Measurements from ENCODE around the gene NT5C1B.

DNA sequence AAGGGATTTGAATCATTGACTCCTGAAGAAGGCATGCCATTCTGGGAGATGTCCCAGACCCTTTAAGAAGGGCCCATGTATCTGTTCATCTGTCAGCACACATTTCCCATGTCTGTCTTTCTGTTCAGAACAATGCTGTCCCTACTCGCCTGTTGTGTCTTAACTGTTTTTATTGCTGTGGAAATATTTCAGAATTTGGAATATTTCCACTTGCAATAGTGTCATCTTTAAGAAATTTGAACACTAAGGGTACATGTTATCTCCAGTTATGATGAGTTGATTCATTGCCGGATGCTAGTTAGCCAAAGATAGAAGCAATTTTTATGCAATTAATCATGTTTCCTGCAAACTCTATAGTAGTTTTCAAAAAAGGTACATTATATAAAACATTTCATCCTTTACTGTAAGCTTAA, 36.9 kb upstream of the NT5C1B start:
- TF ChIP-seq, protein P1, sequence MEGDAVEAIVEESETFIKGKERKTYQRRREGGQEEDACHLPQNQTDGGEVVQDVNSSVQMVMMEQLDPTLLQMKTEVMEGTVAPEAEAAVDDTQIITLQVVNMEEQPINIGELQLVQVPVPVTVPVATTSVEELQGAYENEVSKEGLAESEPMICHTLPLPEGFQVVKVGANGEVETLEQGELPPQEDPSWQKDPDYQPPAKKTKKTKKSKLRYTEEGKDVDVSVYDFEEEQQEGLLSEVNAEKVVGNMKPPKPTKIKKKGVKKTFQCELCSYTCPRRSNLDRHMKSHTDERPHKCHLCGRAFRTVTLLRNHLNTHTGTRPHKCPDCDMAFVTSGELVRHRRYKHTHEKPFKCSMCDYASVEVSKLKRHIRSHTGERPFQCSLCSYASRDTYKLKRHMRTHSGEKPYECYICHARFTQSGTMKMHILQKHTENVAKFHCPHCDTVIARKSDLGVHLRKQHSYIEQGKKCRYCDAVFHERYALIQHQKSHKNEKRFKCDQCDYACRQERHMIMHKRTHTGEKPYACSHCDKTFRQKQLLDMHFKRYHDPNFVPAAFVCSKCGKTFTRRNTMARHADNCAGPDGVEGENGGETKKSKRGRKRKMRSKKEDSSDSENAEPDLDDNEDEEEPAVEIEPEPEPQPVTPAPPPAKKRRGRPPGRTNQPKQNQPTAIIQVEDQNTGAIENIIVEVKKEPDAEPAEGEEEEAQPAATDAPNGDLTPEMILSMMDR (IDR thresholded peaks at IDR 0.05), result no peak
- TF ChIP-seq POLR2A (IDR thresholded peaks at IDR 0.05), result no peak

Measured in body of pancreas (tissue), 4 donors.